ENCODE data around the gene ADGRB3. TPM values are rescaled to one million over a fixed set of nuclear protein-coding genes. Genes with fewer than 3 reads are reported as not detected.
A peak's percentile ranks its signal among the peaks of the same experiment; 100 is the strongest.
"Not testable (repeated sequence)": the region's sequence is repeated elsewhere in the genome, so short reads cannot be mapped to it uniquely, and the experiment has no call there.

Gene ADGRB3
- total RNA-seq, 2 donors from 2014 or later = 0.05 TPM; not detected in 1

DNA sequence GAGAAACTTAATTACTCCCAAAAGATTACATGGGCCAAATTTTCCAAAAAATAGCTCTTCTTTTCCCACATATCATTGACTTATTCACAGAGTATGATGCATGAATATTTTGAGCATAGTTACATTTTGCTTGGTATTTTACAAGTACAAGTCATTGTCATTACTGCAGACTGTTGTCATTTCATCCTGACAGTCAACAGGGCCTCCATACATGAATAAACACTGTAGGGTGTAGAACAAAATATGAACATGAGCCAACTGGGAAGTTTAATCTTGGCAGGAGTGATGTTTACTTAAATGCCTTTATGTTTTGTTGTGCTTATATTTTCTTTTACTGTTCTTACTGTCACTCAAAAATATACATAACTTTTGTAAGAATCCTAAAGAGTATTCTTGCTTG, 340.7 kb downstream of the ADGRB3 start:
- Mint-ChIP-seq H3K4me3 (no peak overlapping the region), H3K36me3 (ENCODE audit: low read depth) (no peaks in the 10 kb centered on the region), H3K27ac (no peak overlapping the region), H3K27me3 (peaks cover 11% of the 10 kb centered on the region), H3K9me3 (no peaks in the 10 kb centered on the region), H3K4me1 (no peaks in the 10 kb centered on the region)
- no peak for ATAC-seq (replicated peaks)

DNA sequence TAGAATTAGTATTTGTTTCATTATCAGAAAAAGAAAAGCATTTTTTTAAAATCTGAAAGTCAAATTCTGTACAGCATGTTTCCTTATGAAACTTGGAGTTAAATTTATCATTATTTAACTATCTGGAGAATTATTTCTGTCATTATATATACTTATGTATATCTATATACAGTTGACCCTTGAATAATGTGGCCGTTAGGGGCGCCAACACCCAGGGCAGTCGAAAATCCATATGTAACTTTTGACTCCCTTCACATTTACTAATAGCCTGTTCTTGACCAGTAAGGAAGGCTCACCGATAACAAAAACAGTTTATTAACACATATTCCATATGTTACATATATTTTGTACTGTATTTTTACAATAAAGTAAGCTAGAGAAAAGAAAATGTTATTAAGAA, 341.2 kb downstream of the ADGRB3 start:
- H3K4me3 Mint-ChIP-seq = no peak overlapping the region
- ATAC-seq (replicated peaks) = no peak
- no peak overlapping the region for H3K27ac Mint-ChIP-seq
- no peaks in the 10 kb centered on the region for H3K9me3 Mint-ChIP-seq
- H3K4me1 Mint-ChIP-seq = no peaks in the 10 kb centered on the region
- H3K27me3 Mint-ChIP-seq = peaks cover 11% of the 10 kb centered on the region
- no peaks in the 10 kb centered on the region for H3K36me3 Mint-ChIP-seq (ENCODE audit: low read depth)

DNA sequence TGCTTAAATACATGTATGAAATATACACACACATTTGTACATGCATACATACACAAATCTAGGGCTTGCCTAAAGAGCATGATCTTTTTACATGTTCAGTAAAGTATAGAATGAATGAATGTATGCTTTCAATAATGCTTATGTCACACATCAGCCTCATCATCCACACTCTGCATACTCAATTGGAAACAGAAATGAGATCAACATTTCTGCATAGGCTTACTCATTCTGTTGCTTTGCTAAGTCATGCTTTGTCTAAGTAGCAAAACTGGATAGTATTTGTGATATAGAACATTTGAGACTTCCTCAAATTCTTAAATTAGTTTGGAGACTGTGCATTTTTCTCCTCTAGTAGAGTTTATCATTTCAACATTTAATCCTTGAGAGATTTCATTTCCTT, 343.3 kb downstream of the ADGRB3 start:
- Mint-ChIP-seq H3K4me3 (no peak overlapping the region), H3K36me3 (ENCODE audit: low read depth) (no peaks in the 10 kb centered on the region), H3K27ac (no peak overlapping the region), H3K4me1 (no peaks in the 10 kb centered on the region), H3K27me3 (peaks cover 14% of the 10 kb centered on the region), H3K9me3 (no peaks in the 10 kb centered on the region)
- ATAC-seq (replicated peaks) = peak; percentile 49

DNA sequence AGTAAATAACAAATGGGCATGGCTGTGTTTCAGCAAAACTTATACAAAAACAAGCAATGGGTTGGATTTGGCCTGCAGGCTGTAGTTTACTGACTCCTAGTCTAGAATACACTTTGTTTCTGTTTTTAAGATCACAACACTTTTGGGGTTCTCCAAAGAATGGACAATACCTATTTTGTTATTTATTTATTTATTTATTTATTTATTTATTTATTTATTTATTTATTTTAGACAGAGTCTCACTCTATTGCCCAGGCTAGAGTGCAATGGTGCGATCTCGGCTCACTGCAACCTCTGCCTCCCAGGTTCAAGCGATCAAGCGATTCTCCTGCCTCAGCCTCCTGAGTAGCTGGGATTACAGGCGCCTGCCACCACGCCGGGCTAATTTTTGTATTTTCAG, 346.6 kb downstream of the ADGRB3 start:
- peaks cover 19% of the 10 kb centered on the region for H3K27me3 Mint-ChIP-seq
- H3K9me3 Mint-ChIP-seq; H3K36me3 Mint-ChIP-seq (ENCODE audit: low read depth); H3K4me1 Mint-ChIP-seq; ATAC-seq (replicated peaks); H3K27ac Mint-ChIP-seq; H3K4me3 Mint-ChIP-seq: not testable (repeated sequence)

DNA sequence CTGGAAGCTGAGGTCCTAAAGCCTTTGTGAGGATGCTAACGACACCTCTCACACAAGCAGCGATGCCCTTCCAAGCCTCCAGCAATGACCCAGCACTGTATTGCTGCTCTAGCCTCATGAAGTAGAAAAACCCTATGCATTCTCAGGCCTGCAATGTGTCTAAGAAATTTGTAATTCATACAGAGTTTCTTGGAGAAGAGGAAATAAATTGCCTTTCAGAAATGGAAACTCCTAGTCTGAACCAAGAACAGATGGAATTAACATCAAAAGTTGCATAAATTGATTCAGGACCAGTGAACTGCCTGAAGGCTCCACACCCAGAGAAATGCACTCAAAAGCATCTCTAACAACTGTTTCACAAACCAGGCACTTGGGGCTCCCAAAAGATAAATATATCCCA, 353.6 kb downstream of the ADGRB3 start:
- Mint-ChIP-seq H3K4me1 (no peaks in the 10 kb centered on the region), H3K27me3 (peaks cover 4% of the 10 kb centered on the region), H3K9me3 (no peaks in the 10 kb centered on the region), H3K36me3 (ENCODE audit: low read depth) (no peaks in the 10 kb centered on the region), H3K4me3 (no peak overlapping the region), H3K27ac (no peak overlapping the region)
- ATAC-seq (replicated peaks) = no peak

DNA sequence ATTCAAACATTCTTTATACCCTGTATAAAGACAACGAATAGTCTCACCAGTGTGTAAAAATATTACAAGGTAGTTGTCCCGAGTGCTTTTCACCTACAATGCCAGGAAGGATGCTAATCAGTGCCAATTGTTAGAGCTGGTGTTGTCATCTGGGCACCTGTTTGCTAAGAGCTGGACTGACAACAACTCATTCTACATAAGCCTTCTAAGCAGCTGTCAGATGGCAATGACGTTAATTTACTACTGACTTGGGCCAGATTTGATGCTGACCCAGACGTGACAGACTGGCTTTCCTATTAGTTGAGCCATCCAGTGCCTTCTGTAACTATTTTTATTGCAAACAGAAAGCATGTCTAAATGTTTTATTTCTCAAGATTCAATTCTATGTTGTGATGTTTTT, 355.2 kb downstream of the ADGRB3 start:
- Mint-ChIP-seq H3K27ac (no peak overlapping the region), H3K36me3 (ENCODE audit: low read depth) (no peaks in the 10 kb centered on the region), H3K9me3 (no peaks in the 10 kb centered on the region), H3K4me1 (no peaks in the 10 kb centered on the region), H3K4me3 (no peak overlapping the region), H3K27me3 (no peaks in the 10 kb centered on the region)
- no peak for ATAC-seq (replicated peaks)

DNA sequence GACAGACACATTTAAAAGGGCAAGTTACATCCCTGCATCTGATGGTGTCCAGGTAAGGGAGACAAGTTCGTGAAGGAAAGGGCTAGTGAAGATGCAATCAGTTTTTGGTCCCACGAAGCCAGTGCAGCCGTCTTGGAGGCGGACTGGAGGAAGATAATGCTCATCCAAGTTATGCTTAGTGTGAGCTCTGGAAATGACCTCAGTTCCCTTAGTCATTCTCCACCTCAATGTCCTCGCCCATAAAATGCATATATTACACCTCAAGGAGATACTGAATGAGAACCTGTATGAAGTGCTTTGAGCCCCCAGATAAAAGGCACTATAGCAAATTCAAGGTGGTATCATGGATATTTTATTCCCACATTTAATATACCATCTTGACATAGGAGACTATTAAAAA, 358.8 kb downstream of the ADGRB3 start:
- Mint-ChIP-seq H3K27ac (no peak overlapping the region), H3K9me3 (no peaks in the 10 kb centered on the region), H3K36me3 (ENCODE audit: low read depth) (no peaks in the 10 kb centered on the region), H3K4me1 (no peaks in the 10 kb centered on the region), H3K4me3 (no peak overlapping the region), H3K27me3 (no peaks in the 10 kb centered on the region)
- no peak for ATAC-seq (replicated peaks)

DNA sequence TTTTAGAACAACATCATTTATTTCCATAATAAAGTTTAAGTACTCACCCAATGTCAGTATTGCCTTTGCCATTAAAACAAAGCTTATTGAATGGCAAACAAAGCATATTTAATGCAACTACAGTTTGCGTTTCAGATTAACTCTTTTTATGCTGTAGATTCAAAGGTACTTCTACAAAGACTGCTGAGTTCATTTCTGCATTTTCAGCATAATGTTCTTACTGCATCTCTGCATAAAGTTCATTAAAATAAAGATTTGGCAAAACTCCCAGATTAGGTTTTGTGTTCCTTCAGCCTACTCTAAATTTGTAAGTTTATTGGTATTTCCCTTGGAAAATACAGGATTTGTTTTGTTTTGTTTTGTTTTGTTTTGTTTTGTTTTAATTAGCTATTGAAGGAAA, 359.4 kb downstream of the ADGRB3 start:
- no peak overlapping the region for H3K27ac Mint-ChIP-seq
- H3K9me3 Mint-ChIP-seq = no peaks in the 10 kb centered on the region
- H3K27me3 Mint-ChIP-seq = no peaks in the 10 kb centered on the region
- no peak for ATAC-seq (replicated peaks)
- H3K36me3 Mint-ChIP-seq (ENCODE audit: low read depth) = no peaks in the 10 kb centered on the region
- H3K4me3 Mint-ChIP-seq = no peak overlapping the region
- H3K4me1 Mint-ChIP-seq = no peaks in the 10 kb centered on the region

DNA sequence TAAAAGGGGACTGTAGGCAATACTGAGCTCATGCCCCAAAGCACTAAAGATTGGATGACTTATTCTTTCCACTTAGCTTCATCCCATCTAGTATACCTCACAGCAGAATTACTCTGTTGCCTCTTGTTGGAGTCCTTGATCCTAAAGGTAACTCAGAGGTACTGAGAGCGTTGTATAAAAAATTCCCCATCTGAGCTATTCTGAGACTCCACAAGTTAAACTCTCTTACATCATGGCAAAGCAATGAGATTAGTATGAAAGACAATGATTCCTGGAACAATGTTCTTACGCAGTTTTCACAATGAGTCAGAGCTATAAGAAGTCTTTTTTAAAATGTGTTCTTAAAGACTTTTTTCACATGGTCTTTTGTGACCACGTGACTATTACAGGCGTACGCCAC, 370.1 kb downstream of the ADGRB3 start:
- peak; percentile 91 for ATAC-seq (replicated peaks)
- Mint-ChIP-seq H3K27me3 (no peaks in the 10 kb centered on the region), H3K9me3 (peaks cover 6% of the 10 kb centered on the region), H3K4me3 (no peak overlapping the region), H3K27ac (no peak overlapping the region), H3K4me1 (no peaks in the 10 kb centered on the region), H3K36me3 (ENCODE audit: low read depth) (no peaks in the 10 kb centered on the region)

DNA sequence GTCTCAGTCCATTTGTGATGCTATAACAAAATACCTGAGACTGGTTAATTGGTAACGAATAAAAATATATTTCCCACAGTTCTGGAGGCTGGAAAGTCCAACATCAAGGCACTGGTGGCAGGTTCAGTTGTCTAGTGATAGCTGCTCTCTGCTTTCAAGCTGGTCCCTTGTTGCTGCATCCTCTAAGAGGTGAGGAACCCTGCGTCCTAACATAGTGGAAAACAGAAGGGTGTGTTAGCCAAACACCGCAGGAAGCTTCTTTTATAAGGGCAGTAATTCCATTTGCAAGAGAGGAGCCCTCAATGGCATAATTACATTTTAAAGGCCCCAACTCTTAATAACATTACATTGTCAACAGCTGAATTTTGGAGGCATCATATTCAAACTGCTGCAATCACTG, 372.7 kb downstream of the ADGRB3 start:
- no peaks in the 10 kb centered on the region for H3K4me1 Mint-ChIP-seq
- peaks cover 6% of the 10 kb centered on the region for H3K9me3 Mint-ChIP-seq
- no peaks in the 10 kb centered on the region for H3K27me3 Mint-ChIP-seq
- ATAC-seq (replicated peaks) = no peak
- H3K36me3 Mint-ChIP-seq (ENCODE audit: low read depth) = no peaks in the 10 kb centered on the region
- no peak overlapping the region for H3K27ac Mint-ChIP-seq
- no peak overlapping the region for H3K4me3 Mint-ChIP-seq

DNA sequence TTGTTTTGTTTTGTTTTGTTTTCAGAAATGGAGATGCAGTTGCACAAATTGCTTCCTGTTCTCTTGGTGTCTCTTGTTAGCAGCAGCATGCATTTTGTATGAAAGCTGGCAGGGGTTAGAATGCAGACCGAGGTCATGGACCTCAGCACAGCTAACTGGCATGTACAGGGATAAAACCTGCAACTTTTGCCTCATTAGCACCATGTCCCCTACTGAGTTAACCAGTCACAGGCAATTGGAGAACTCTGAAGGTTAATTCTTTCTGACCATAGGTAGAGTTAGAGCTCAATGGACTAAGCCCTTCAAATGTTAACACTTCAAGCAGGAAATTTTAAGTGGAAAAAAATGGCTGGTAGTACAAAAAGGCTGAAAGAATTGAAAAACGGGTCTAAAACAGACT, 377.1 kb downstream of the ADGRB3 start:
- no peaks in the 10 kb centered on the region for H3K27me3 Mint-ChIP-seq
- no peak overlapping the region for H3K4me3 Mint-ChIP-seq
- peaks cover 4% of the 10 kb centered on the region for H3K9me3 Mint-ChIP-seq
- no peaks in the 10 kb centered on the region for H3K36me3 Mint-ChIP-seq (ENCODE audit: low read depth)
- no peaks in the 10 kb centered on the region for H3K4me1 Mint-ChIP-seq
- ATAC-seq (replicated peaks) = no peak
- H3K27ac Mint-ChIP-seq = no peak overlapping the region

DNA sequence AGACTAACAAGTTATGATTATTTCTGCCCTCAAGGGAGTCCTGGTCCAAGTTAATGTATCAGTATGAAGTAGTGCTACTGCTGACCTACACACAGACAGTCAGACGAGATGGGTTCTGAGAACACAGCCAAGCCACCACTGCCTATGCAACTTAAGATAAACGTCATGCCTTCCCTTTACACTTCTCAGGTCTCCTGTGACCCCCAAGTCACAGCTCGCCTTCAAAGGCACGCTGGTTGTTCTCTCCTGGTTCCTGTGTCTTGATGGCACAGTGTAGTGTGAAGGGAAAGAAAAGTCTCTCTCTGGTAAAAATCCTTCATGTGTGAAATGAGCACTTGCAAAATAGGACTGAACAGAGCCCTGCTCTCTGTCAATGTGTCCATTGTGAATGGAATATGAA, 377.8 kb downstream of the ADGRB3 start:
- no peak for ATAC-seq (replicated peaks)

DNA sequence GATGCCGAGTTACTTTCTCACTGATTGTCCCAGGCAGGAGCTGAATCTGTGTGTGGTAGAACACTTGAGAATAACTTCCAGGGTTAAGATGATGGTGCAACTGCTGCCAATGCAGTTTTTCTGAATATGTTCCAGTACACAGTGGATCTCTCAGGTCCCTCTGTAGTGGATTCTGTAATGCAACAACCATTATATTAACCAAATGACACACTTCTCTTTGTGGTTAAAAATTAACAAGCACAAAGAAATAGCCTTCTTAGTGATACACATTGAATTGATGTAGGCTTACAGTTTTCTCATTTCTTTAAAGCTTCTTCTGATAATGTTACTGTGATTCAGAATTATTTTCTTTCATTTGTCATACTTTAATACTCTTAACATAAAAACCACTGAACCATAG, 383.8 kb downstream of the ADGRB3 start:
- no peaks in the 10 kb centered on the region for H3K4me1 Mint-ChIP-seq
- no peaks in the 10 kb centered on the region for H3K27me3 Mint-ChIP-seq
- H3K9me3 Mint-ChIP-seq = no peaks in the 10 kb centered on the region
- ATAC-seq (replicated peaks) = no peak
- H3K27ac Mint-ChIP-seq = no peak overlapping the region
- H3K36me3 Mint-ChIP-seq (ENCODE audit: low read depth) = no peaks in the 10 kb centered on the region
- H3K4me3 Mint-ChIP-seq = no peak overlapping the region

More for the DNA sequence above, 377.8 kb downstream of the ADGRB3 start:
- Mint-ChIP-seq H3K4me3 (no peak overlapping the region), H3K36me3 (ENCODE audit: low read depth) (no peaks in the 10 kb centered on the region), H3K27ac (no peak overlapping the region), H3K9me3 (no peaks in the 10 kb centered on the region), H3K4me1 (no peaks in the 10 kb centered on the region), H3K27me3 (no peaks in the 10 kb centered on the region)

DNA sequence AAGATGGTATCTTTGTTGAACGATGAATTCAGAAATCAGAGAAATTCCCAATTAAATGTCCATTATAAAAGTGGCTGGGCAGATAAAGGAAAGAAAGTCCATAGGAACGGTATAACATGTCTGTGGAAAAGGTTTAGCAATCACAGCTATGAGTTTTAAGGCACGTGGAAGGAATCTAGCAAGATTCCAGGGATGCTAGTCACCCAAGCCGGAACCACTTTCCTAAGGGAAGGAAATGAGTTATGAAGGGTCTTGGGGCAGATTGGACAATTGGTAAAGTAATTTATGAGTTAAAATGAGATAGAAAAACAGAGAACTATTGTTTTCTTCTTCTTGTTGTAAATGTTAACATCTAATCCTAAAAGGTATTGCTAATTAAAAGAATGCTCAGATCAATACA, 384.8 kb downstream of the ADGRB3 start:
- H3K4me1 Mint-ChIP-seq = no peaks in the 10 kb centered on the region
- no peak overlapping the region for H3K27ac Mint-ChIP-seq
- no peaks in the 10 kb centered on the region for H3K27me3 Mint-ChIP-seq
- H3K36me3 Mint-ChIP-seq (ENCODE audit: low read depth) = no peaks in the 10 kb centered on the region
- no peak for ATAC-seq (replicated peaks)
- no peak overlapping the region for H3K4me3 Mint-ChIP-seq
- H3K9me3 Mint-ChIP-seq = no peaks in the 10 kb centered on the region

DNA sequence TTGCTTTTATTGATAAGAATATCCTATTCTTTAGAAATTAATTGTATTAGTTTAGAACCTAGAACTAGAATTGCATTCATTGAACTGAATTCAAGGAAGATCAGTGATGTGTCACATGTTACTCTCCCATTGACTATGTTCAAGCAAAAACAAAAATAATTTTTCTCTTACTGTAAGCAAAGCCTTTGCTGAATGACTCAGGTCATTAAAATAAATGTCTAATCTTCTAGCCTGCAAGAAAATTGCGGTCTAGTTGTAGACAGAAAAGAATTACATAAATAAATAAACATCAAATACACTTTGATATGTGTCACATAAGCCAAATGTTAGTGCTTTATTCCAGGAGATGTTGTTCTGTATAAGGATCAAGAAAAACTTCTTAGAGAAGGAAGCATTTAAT, 387.9 kb downstream of the ADGRB3 start:
- H3K36me3 Mint-ChIP-seq (ENCODE audit: low read depth) = no peaks in the 10 kb centered on the region
- H3K4me3 Mint-ChIP-seq = no peak overlapping the region
- H3K27me3 Mint-ChIP-seq = no peaks in the 10 kb centered on the region
- no peaks in the 10 kb centered on the region for H3K4me1 Mint-ChIP-seq
- H3K9me3 Mint-ChIP-seq = no peaks in the 10 kb centered on the region
- no peak overlapping the region for H3K27ac Mint-ChIP-seq
- ATAC-seq (replicated peaks) = no peak

DNA sequence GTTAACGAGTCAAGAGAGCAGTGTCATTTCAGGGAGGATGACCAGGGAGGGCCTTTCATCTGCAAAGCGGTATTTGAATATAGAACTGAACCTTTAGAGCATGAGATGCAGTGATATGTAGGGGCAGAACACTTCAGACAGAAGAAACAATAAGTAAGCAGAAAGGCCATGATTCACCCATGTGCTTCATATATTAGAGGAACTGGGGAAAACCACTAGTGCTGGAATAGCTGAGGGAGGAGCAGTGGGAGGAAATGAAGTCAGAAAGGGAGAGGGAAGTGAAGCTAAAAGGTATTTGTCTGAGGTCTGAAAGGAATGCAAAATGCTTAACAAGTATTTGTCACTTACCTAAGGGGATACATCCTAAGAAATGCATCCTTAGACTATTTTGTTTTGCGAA, 391.2 kb downstream of the ADGRB3 start:
- Mint-ChIP-seq H3K4me1 (no peaks in the 10 kb centered on the region), H3K36me3 (ENCODE audit: low read depth) (no peaks in the 10 kb centered on the region), H3K9me3 (no peaks in the 10 kb centered on the region), H3K27ac (no peak overlapping the region), H3K27me3 (no peaks in the 10 kb centered on the region), H3K4me3 (no peak overlapping the region)
- ATAC-seq (replicated peaks) = no peak
